Measurements from ENCODE around the gene ACOT9. TPM values are rescaled to one million over a fixed set of nuclear protein-coding genes. Genes with fewer than 3 reads are reported as not detected.
"Not testable (repeated sequence)": the region's sequence is repeated elsewhere in the genome, so short reads cannot be mapped to it uniquely, and the experiment has no call there.

ACOT9 gene
- total RNA-seq, 1 experiment from 2014 or later, result 176 TPM

DNA sequence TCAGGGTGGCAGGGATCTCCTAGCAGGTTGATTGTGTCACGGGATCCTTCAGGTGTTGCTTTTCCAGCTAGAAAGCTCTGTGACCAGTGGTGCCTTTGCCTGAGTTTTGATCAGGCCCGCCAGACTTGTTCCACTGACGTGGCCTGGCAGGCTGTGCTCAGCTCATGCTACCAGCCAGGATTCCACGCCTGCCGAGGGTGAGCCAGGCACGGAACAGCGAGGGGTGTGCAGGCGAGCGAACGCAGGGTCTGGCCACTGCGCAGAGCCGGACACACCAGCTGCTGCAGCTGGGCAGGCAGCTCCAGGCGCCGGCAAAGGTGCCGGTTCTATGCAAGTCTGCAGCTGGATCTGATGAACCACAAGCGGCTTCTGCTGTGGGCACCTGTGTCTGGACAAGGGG is 22.8 kb upstream of the ACOT9 start:
- no peak for DNase-seq (ENCODE audit: low spot score)

DNA sequence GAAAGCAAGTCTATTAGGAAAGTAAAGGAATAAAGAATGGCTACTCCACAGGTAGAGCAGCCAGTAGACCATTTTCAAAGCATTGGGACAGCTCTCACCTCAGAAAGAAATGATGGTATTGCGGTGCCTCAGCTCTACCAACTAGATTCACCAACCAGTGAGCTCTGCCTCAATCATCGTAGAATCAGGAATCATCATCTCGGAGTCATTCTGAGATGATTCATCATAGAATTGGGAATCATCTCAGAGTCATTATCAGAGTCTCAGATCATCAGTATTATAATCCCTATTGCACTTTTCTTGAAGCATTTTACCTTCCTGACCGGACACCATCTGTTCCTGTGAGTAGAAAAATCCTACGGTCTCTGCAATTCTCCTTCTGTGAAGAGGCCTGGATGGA is 22.4 kb upstream of the ACOT9 start:
- no peak for DNase-seq (ENCODE audit: low spot score)

DNA sequence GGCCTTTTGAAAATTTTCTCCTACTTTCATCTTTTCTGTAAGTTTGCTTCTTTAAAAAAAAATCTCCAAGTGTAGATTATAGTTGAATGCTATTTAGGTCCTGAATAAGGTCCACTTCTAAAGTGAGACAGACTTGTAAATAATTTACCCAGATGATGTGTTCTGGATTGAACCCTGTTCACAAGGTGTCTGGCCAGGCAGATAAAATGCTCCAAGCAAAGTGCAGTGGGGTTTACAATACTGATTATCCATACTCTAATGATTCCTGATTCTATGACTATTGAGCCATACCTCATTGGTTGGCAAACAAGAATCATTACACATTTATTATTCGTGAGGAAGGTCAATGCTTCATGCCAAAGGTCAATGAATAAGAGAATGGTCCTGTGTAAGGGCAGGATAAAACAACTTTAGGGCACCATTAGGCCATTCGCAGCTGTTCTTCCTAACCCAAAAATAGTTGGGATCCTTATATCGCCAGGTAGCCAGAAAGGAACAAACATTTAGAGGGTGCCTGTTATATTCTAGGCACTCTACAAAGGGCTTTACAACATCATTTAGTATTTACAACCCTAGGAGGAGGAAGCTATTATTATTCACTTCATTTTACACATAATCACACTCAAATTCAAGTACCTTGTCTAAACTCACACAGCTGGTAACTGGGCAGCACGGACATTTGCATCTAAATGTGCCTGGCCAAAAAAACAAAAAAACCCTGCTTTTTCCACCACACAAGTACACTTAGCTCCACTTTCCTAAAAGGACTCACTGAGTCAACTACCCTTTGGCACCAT is 21.3 kb upstream of the ACOT9 start:
- no peak for DNase-seq (ENCODE audit: low spot score)

DNA sequence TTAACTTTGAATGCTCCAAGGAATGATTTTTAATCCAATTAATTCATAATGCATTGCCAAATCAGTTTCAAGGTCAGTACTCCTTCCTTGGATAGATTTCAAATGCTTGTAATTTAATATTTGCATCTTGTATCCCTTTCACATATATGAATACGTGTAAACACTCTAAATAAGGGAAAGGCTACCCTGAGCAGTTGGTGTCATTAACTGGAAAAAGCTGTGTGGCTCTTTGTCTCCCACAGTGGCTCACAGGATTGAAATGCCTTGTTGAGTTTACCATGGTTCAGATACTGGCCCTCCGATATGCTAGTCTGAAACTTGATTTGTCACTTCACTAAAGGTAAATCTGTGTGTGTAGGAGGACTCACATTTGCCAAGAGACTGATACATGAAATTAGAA is 16.7 kb upstream of the ACOT9 start:
- DNase-seq (ENCODE audit: low spot score), result no peak

DNA sequence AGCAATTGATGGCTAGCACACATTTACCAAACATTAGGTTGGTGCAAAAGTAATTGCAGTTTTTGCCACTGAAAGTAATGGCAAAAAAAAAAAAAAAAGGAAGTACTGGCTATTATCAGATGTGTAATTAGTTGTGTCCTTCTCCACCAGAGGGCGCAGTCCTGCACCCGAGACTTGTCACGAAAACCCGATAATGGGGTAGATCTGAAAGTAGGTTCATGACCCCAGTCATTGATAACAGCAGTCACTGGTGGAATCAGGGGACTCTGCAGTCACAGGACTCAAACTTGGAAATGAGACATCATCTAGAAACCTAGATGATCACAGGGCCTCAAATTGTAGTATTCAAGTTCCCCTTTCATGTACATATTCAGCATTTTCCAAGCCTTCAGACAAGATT is 13.1 kb upstream of the ACOT9 start:
- peak; percentile 51 for DNase-seq (ENCODE audit: low spot score)

DNA sequence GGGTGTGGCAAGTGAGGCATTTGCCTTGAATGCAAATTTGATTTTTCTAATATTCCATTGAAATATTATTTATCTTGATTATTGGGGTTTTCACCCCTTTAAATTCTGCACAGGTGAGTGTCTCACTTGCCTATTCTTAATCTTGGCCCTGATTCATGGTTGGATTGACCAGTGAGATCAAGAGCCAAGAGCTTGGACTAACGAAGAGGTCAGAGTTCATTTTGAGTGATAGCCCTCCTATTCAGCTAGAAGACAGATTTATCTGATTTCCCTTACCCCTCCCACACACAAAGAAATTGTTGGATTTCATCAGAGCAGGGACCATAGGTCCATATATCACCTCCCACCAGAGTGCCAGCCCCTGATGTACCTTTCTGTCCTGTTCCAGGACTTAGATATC is 11.6 kb upstream of the ACOT9 start:
- DNase-seq (ENCODE audit: low spot score), result no peak

DNA sequence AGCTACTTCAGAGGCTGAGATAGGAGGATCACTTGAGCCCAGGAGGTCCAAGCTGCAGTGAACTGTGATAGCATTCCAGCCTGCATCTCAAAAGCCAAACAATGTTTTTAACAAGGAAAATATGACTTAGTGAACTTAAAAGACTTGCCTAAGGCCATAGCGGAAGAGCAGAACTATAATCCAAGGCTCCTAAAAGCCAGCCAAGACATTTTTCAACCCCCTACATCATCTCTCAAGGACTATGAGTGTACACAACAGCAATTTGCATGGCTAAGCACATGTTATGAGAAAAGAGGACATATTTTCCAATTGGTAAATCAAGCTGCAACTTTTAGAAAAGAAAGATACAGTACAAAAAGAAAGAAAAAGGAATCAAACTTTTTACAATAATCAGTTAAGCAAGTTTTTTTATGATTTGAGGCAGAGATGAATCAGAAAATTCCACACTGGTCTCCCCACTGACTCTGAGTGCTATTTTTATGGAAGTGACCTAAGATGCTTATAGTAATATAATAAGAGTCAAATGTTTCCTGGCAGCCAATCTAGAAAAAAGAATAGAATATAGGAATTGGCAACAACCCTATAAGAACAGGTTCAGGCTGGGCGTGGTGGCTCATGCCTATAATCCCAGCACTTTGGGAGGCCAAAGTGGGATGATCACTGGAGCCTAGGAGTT is 9.8 kb upstream of the ACOT9 start:
- DNase-seq (ENCODE audit: low spot score), result peak; percentile 26

DNA sequence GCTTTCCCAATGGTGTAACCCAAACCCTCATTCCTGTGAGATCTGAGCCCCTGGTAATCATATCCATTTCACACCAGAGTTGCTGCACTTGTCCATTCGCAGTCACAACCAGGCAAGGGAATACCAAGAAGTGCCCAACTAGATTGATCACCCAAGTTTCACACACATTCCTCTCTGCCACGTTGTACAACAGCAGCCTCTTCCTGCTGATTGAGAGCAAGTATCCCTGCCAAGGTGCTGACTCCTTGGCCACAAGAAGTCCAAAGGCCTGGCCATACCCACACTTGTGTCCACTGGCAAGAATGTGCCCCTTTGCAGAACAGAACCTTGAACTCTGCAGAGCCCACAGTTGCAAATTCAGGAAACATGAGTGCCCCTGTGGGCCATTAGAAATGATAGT is 6.5 kb upstream of the ACOT9 start:
- no peak for DNase-seq (ENCODE audit: low spot score)

DNA sequence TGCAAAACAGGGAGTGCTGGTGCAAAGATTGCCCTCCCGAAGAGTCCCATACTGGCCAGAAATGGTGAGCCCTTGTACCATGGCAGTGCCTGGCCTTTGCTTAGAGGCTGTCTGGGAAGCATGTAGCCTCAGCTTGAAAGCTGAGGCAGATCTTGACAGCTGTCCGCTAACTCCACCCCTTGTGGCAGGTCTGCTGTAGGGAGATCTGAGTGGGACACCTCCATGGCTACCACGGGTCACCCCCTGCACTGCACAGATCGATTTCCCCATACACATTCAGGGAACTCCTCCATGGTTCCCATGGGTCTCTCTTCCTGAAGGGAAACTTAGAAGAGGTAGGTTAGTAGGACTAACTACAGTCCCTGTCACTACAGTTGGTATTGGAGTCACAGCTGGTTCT is 6.1 kb upstream of the ACOT9 start:
- DNase-seq (ENCODE audit: low spot score), result no peak

DNA sequence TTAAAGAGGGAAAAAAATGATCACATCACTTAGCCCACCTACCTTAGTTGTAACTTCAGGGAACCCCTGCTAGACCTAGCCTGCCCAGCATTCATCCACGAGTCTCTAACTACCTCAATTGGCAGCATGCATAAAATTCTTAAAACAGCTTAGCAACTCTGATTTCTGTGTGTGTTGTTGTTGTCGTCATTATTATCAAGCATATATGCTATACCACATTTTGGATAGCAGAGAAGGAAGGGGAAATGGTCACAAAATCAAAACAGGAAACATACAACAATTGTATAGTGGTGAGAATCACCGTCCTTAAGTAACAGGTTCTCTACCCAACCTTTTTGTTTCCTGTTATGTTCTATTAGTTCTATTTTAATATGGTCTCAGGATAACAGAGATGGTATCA is 2.7 kb upstream of the ACOT9 start:
- no peak for DNase-seq (ENCODE audit: low spot score)

DNA sequence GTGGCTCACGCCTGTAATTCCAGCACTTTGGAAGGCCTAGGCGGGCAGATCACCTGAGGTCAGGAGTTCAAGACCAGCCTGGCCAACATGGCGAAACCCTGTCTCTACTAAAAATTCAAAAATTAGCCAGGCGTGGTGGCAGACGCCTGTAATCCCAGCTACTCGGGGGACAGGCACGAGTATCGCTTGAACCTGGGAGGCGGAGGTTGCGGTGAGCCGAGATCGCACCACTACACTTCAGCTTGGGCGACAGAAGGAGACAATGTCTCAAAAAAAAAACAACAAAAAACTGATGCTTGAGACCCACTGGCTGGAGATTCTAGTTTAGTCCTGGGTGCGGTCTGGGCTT is 521 bp upstream of the ACOT9 start:
- not testable (repeated sequence) for DNase-seq (ENCODE audit: low spot score)

DNA sequence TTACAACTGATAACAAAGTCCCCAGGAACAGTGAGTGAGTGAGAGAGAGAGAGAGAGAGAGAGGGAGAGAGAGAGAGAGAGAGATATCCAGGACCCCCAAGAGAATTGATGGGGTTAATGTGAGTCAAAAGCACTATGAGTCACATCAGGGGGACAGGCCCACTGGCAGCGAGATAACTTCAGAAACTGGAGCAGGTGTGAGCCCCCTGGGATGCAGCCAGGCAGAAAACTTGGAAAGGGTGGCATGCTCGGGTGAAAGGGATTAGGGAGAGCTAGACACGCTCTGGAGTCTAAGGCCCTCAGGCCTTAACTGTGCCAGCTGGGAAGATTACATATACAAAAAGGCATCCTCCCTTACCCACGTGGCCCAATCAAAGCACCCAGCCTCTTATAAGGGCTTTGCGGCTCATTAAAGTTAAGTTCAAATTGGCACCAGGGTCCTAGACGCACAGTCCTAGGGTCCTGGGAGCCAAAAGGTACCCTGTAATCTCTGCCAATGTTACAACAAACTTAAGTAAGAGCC is 841 bp downstream of the ACOT9 start:
- peak; percentile 89 for DNase-seq (ENCODE audit: low spot score)

DNA sequence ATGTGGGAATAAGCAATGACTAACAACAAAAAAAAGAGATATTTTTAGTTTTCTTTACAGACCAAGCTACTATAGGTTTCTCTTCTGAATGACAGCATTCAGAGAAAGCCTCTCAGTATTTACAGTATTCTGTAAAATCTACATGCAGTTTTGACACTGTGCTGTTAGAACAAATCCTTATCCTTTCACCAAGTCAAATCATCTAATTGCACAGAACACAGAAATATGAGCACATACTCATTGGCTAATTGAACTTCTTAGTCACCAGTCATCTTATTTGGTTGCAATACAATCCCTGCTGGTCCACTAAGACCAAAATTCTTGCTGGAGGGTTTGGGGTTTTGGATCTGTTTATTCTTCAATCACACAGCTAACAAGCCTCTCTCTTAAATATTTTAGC is 5.7 kb downstream of the ACOT9 start:
- DNase-seq (ENCODE audit: low spot score), result no peak

DNA sequence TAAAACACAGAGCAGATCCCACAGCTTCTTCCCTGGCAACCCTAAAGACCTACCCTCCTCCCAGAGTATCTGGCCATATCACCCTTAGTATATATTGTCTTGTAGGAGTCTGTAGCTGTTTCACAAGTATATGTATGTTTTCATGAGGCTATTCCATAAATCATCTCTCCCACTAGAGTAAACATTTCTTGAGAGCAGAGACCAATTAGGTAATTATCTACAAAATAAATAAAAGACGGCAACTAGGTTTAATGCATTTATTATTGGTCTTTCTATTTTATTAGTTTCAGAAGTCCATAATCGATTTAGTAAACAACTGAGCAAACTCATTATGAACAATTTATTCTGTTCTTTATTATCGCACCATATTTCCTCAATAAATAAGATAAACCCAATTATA is 7.0 kb downstream of the ACOT9 start:
- no peak for DNase-seq (ENCODE audit: low spot score)

DNA sequence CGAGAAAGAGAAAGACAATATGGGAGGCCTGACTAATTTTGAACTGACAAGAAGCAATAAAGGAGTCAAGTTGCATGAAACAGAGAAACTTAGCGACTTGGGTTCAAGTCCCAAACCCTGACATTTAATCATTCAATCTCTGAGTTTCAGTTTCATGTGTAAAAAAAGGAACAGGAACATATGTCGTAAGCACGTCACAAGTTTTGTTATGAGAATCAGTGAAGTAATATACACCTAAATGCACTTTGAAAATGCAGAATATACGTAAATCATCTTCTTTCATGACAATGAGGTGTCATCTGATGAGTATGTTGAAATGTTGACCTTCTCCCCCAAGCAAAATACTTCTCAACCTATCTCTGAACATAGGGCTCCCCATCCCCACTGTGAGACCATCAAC is 10.4 kb downstream of the ACOT9 start:
- DNase-seq (ENCODE audit: low spot score), result no peak

DNA sequence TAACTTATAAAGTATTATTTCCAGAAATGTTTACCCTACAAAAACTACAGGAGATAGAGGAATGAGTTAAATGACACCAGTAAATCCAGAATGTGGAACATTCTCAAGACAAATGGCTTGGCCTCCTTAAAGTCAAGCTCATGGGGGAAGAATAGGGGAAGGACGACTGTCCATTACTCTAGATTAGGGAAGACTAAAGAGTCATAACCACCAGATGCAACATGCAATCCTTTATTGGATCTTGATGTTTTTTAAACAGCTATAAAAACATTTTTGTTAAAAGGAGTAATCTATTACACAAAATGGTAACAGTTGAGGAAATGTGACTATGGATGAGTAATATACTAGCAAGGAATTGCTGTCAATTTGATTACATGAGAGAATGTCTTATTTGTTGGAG is 11.1 kb downstream of the ACOT9 start:
- DNase-seq (ENCODE audit: low spot score), result no peak

DNA sequence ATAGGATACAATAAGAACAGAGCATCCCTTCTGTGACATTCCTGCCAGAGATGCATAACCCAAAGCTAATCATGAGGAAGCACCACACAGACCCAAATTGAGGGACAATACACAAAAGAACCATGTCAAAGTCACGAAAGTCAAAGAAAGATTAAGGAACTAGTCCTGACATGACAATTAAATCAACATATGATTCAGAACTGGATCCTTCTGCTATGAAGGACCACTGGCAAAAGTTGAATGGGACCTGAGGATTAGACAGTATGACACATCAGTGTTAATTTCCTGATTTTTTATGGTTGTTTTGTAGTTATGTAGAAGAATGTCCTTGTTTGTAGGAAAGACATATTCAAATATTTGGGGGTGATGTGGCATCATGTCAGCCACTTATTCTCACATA is 13.9 kb downstream of the ACOT9 start:
- no peak for DNase-seq (ENCODE audit: low spot score)

DNA sequence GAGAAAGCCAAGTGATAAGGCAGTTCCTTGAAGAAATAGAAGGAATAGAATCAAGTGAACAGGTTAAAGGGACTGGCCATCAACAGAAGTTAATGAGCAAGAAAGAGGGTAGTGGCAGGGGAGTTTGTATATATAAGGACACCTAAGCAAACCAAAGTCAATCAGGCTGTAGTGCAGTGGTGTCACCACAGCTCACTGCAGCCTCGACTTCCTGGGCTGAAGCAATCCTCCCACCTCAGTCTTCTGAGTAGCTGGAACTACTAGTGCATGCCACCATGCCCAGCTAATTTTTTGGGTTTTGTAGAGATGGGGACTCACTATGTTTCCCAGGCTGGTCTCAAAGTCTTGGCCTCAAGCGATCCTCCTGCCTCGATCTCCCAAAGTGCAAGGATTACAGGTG is 15.9 kb downstream of the ACOT9 start:
- DNase-seq (ENCODE audit: low spot score), result no peak

DNA sequence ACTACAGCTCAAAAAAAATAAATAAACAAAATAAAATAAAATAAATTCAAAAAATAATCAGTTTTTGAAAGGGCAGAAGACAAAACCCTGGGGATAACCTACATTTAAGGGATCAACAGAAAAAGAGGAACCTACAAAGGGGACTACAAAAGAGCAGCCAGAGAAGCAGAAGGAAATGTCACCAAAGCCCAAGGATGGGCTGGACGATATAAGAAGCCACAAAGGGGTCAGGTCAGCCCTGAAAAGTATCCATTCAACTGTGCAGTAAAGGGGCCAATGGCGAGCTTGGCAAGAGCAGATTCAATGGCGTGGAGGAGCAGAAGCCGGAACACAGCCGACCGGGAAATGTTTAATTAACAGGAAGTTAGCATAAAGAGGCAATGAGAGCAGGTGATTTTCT is 16.9 kb downstream of the ACOT9 start:
- DNase-seq (ENCODE audit: low spot score), result no peak

DNA sequence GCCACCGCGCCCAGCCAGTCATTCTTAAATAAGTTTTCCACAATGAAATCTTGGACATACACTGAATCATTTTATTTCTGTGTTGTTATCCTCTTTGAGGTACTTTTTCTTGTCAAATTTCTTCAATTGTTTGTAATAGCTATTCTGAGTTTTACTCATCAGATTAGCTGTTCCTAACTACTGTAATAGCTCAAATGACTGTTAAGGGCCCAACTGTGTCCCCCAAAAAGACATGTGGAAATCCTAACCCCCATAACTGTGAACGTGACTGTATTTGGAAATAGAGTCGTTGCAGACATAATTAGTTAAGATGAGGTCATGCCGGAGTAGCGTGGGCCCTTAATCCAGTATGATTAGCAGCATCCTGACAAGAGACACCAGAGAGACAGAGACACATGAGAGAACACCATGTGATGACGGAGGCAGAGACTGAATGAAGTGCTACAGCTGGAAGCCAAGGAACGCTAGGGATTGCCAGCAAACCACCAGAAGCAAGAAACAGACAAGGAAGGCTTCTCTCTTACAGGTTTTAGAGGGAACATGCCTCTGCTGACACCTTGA is 22.9 kb downstream of the ACOT9 start:
- no peak for DNase-seq (ENCODE audit: low spot score)

DNA sequence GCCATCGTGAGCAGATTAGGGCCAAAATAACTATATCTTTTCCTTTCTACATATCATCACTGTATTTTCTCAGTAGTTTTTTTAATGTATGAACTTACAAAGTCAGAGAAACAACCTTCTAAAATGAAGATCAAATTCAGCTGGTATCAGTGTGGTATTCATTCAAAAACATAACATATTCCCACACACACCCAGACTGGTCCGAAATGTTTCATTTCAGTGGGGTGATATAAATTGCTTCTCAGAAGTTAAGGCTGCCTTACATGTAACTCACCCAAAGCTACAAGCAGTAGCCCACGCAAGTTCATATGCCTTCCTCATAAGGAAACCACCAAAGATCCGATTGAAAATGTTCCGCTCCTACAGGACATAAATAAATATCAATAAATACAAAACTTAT is 37.8 kb downstream of the ACOT9 start:
- no peak for DNase-seq (ENCODE audit: low spot score)

DNA sequence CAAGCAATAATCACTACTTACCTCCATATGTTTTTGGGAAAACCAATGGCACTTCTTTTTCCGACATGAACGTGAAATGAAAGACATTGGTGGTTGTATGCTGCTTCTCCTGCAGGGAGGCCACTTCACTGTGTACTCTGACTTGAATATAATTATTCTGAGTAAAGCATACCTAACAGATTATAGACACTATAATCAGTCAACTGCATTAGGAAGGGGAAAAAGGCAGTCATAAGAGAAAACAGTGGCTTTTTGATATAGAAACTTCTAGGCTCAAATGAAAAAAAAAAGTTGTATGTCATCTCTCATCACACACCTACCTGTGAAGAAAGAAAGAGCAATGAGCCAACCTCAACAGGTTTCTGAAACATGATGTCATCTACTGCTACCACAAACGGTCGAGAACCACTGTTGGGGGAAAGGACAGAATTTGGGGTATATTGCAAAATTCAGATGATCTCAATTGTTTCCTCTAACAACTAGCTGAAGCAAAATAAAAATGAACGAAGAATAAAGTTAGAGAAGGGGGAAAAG is 38.3 kb downstream of the ACOT9 start:
- no peak for DNase-seq (ENCODE audit: low spot score)

DNA sequence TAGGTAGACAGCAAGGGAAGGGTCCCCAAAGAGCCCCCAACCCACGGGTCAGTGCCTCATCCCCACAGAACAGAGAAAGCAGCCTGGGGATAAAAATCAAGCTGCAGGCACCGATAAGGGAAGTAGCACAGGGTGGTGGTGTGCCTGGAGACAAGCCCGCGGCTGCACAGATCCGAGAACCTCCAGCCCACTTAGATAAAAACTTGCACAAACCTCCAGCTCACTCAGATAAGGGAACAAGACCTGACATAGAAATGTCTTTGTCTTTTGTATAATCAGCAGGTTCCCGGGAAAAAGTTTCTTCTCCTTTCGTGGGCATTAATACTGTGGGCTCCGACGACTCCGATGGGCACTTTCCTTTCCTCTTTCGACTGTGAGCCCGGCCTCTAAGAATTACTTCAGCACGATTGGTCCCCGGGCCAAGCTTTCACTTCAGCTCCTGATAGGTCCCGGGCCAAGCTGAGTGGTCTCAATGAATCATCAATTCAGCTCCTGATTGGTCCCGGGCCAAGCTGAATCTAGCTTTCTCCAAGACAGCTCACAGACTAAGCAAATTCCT is 43.4 kb downstream of the ACOT9 start:
- no peak for DNase-seq (ENCODE audit: low spot score)

All from A172 (cell line).